Smooth muscle cell (in vitro differentiated cells): ENCODE measurements around the gene BYSL. TPM values are rescaled to one million over a fixed set of nuclear protein-coding genes. Genes with fewer than 3 reads are reported as not detected.

Source experiments
- DNase-seq: peaks from one replicate; lab custom pipeline; 2025; ENCODE audit not compliant: unreplicated experiment; lab: John Stamatoyannopoulos, UW
- H2AFZ ChIP-seq: fragments of 200-600 bp; sonication (generic); 2 replicates; pipeline ENCODE4 v1.6.0; 2016; ENCODE audit warnings: antibody characterized with exemption, low read depth, mild to moderate bottlenecking
- H3F3A ChIP-seq: fragments of 200-600 bp; sonication (generic); 2 replicates; pipeline ENCODE4 v1.6.0; 2017; ENCODE audit warnings: antibody characterized with exemption, low read depth
- H3K27ac ChIP-seq: fragments of 200-600 bp; sonication (generic); 2 replicates; pipeline ENCODE4 v1.5.1; 2016; ENCODE audit warnings: low read depth, mild to moderate bottlenecking
- H3K27me3 ChIP-seq: fragments of 200-600 bp; sonication (generic); 2 replicates; pipeline ENCODE4 v1.6.1; 2016; ENCODE audit warnings: low read depth, mild to moderate bottlenecking
- H3K36me3 ChIP-seq: fragments of 200-600 bp; sonication (generic); 2 replicates; pipeline ENCODE4 v1.5.1; 2016; ENCODE audit warnings: low read depth
- H3K4me1 ChIP-seq: fragments of 200-600 bp; sonication (generic); 2 replicates; pipeline ENCODE4 v1.5.1; 2016; ENCODE audit warnings: low read depth
- H3K4me2 ChIP-seq: fragments of 200-600 bp; sonication (generic); 2 replicates; pipeline ENCODE4 v1.6.0; 2016; ENCODE audit warnings: mild to moderate bottlenecking
- H3K4me3 ChIP-seq: fragments of 200-600 bp; sonication (generic); 2 replicates; pipeline ENCODE4 v1.5.1; 2016; ENCODE audit warnings: mild to moderate bottlenecking
- H3K79me2 ChIP-seq: fragments of 200-600 bp; sonication (generic); 2 replicates; pipeline ENCODE4 v1.6.0; 2016; ENCODE audit warnings: low read depth, mild to moderate bottlenecking
- H3K9ac ChIP-seq: fragments of 200-600 bp; sonication (generic); 2 replicates; pipeline ENCODE4 v1.6.0; 2016; ENCODE audit warnings: low read depth
- H3K9me3 ChIP-seq: fragments of 200-600 bp; sonication (generic); replicated peaks from 2 replicates; pipeline ENCODE4 v1.5.1; 2016; ENCODE audit warnings: low read depth
- H4K20me1 ChIP-seq: fragments of 200-600 bp; sonication (generic); 2 replicates; pipeline ENCODE4 v1.6.0; 2016; ENCODE audit warnings: low read depth
- WGBS: methylation state at CpG from one replicate; pipeline ENCODE4 v1.1.7; 2016; ENCODE audit warnings: low lambda C conversion rate; 5-methylcytosine and 5-hydroxymethylcytosine counted together
- polyA plus RNA-seq: library from polyadenylated mRNA; unstranded; fragments of >200 nt; fragmentation: Nextera tagmentation; extraction: Ambion mirVana; gene quantifications from 2 replicates; pipeline ENCODE4 v1.2.1, GENCODE V29; 2016
- total RNA-seq: library from RNA; depleted of rRNA; stranded (reverse); fragments of >200 nt; gene quantifications from 2 replicates; pipeline ENCODE4 v1.2.3, GENCODE V29; 2014
- TF ChIP-seq, protein P1 (sequence below): fragments of 200-600 bp; sonication (generic); IDR thresholded peaks from 2 replicates; pipeline ENCODE4 v1.5.1; 2017; ENCODE audit warnings: borderline replicate concordance, mild to moderate bottlenecking, antibody characterized with exemption; ENCODE audit not compliant: insufficient read depth, poor library complexity, severe bottlenecking

Gene BYSL
- total and polyA plus RNA-seq, 2 experiments from 2014 or later = 11.4 to 23.8 TPM

DNA sequence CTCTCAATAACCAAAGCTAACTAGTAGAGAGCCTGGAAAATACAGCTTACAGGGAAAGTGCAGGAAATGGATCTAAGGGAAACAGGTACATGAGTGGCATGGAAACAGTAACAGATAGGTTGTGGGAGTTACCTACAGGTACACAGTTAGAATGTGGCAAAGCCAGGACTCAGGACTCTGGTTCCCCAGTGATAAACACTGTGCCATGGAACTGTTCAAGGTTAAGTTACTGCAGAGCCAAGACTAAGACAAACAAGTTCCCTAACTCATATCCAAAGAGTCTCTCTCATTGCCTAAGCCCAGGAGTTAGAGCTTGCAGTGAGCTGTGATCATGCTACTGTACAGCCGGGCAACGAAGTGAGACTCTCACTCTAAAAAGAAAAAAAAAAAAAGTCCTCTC, 7.0 kb upstream of the BYSL start:
- H4K20me1 ChIP-seq = peaks cover 2% of the 10 kb centered on the region
- no peak overlapping the region for H2AFZ ChIP-seq
- no peaks in the 10 kb centered on the region for H3K27me3 ChIP-seq
- H3K9ac ChIP-seq = no peak overlapping the region
- H3K79me2 ChIP-seq = peaks cover 24% of the 10 kb centered on the region
- 100% methylated on average over 2 of the region's 2 CpGs for WGBS
- no peak overlapping the region for H3K27ac ChIP-seq
- H3K4me3 ChIP-seq = no peak overlapping the region
- TF ChIP-seq, protein P1, sequence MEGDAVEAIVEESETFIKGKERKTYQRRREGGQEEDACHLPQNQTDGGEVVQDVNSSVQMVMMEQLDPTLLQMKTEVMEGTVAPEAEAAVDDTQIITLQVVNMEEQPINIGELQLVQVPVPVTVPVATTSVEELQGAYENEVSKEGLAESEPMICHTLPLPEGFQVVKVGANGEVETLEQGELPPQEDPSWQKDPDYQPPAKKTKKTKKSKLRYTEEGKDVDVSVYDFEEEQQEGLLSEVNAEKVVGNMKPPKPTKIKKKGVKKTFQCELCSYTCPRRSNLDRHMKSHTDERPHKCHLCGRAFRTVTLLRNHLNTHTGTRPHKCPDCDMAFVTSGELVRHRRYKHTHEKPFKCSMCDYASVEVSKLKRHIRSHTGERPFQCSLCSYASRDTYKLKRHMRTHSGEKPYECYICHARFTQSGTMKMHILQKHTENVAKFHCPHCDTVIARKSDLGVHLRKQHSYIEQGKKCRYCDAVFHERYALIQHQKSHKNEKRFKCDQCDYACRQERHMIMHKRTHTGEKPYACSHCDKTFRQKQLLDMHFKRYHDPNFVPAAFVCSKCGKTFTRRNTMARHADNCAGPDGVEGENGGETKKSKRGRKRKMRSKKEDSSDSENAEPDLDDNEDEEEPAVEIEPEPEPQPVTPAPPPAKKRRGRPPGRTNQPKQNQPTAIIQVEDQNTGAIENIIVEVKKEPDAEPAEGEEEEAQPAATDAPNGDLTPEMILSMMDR = no peak
- no peaks in the 10 kb centered on the region for H3K4me1 ChIP-seq
- H3K36me3 ChIP-seq = no peaks in the 10 kb centered on the region
- H3F3A ChIP-seq = no peaks in the 10 kb centered on the region
- H3K9me3 ChIP-seq = no peaks in the 10 kb centered on the region
- H3K4me2 ChIP-seq = no peak overlapping the region
- no peak for DNase-seq

DNA sequence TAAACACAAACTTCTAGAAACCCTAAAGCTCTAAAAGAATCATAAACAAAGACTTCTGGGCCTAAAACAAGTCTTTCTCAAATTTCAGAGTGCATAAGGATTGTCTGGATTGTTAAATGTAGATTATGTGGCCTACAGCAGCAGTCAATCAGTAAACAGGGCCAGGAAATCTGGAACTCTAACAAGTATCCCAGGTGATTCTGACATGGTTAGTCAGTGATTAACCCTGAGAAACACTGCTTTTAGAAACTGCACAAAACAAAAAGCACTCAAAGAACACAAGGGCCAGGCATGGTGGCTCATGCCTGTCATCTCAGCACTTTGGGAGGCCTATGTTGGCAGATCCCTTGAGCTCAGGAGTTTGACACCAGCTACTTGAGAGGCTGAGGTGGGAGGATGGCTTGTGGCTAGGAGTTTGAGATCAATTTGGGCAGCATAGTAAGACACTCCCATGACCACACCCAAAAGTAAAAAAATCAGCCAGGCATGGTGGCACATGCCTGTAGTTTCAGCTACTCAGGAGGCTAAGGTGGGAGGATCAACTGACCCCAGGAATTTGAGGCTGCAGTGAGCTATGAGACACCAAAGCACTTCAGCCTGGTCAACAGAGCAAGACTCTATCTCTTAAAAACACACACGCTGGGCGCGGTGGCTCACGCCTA, 6.3 kb upstream of the BYSL start:
- H2AFZ ChIP-seq = no peak overlapping the region
- DNase-seq = no peak
- TF ChIP-seq, protein P1 = no peak
- H3K9me3 ChIP-seq = no peaks in the 10 kb centered on the region
- no peaks in the 10 kb centered on the region for H3K36me3 ChIP-seq
- peaks cover 31% of the 10 kb centered on the region for H3K79me2 ChIP-seq
- H3K4me1 ChIP-seq = peaks cover 5% of the 10 kb centered on the region
- WGBS = 100% methylated on average over 4 of the region's 4 CpGs
- H3K27ac ChIP-seq = no peak overlapping the region
- no peaks in the 10 kb centered on the region for H3K27me3 ChIP-seq
- H3K4me2 ChIP-seq = no peak overlapping the region
- H3K9ac ChIP-seq = no peak overlapping the region
- H4K20me1 ChIP-seq = no peaks in the 10 kb centered on the region
- H3K4me3 ChIP-seq = no peak overlapping the region
- H3F3A ChIP-seq = no peaks in the 10 kb centered on the region

GRCh38 chr6:41917528-41917927, 3.8 kb upstream of the BYSL start:
- Histone ChIP-seq H3K9me3 (no peaks in the 10 kb centered on the region), H3K27me3 (no peaks in the 10 kb centered on the region), H3K9ac (peak overlapping the region; percentile 13), H2AFZ (no peak overlapping the region), H4K20me1 (no peaks in the 10 kb centered on the region), H3K4me1 (peaks cover 17% of the 10 kb centered on the region), H3F3A (no peaks in the 10 kb centered on the region), H3K4me3 (no peak overlapping the region), H3K27ac (peak overlapping the region; percentile 76), H3K36me3 (no peaks in the 10 kb centered on the region), H3K4me2 (peak overlapping the region; percentile 26), H3K79me2 (peaks cover 49% of the 10 kb centered on the region)
- DNase-seq = no peak
- WGBS = 27% methylated on average over 4 of the region's 4 CpGs
- TF ChIP-seq, protein P1 = no peak

- no peaks in the 10 kb centered on the region for H4K20me1 ChIP-seq
- H3K9ac ChIP-seq = peak overlapping the region; percentile 99
- no peaks in the 10 kb centered on the region for H3K27me3 ChIP-seq
- H3K79me2 ChIP-seq = peaks cover 72% of the 10 kb centered on the region
- peak overlapping the region; percentile 92 for H2AFZ ChIP-seq
- TF ChIP-seq, protein P1 = no peak
- H3K27ac ChIP-seq = peak overlapping the region; percentile 99
- H3K4me1 ChIP-seq = peaks cover 25% of the 10 kb centered on the region
- H3K4me2 ChIP-seq = peak overlapping the region; percentile 97
- under 1% methylated on average over 17 of the region's 20 CpGs for WGBS
- no peaks in the 10 kb centered on the region for H3F3A ChIP-seq
- peak overlapping the region; percentile 81 for H3K4me3 ChIP-seq
- no peaks in the 10 kb centered on the region for H3K9me3 ChIP-seq
- no peak for DNase-seq
- H3K36me3 ChIP-seq = no peaks in the 10 kb centered on the region
Observed at GRCh38 chr6:41921712-41921998, 356 bp downstream of the BYSL start.
